ENCODE measurements around the gene LRRC23. TPM values are rescaled to one million over a fixed set of nuclear protein-coding genes. Genes with fewer than 3 reads are reported as not detected.

Gene LRRC23
- total RNA-seq, 4 donors from 2014 or later: 11.6 to 17.2 (median 17.1) TPM

DNA sequence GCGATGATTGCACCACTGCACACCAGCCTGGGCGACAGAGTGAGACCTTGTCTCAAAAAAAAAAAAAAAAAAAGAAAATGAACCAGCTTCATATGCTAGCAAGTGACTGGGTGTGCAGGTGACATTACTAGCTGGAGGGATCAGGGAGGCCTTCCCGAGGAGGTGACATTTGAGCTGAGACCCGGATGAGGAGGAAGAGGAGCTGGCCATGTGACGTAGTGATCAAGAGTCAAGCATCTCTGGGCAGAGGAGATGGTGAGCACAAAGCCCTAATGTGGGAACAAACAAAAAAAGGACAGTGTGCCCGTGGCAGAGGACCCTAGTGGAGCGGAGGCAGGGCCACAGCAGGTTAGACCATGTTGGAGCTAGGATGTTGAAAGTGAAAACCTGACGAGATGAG, 43.0 kb downstream of the LRRC23 start:
- DNase-seq (ENCODE audit: low spot score in 2 of 2): no peak
- H3K4me3 ChIP-seq: no peak overlapping the region

DNA sequence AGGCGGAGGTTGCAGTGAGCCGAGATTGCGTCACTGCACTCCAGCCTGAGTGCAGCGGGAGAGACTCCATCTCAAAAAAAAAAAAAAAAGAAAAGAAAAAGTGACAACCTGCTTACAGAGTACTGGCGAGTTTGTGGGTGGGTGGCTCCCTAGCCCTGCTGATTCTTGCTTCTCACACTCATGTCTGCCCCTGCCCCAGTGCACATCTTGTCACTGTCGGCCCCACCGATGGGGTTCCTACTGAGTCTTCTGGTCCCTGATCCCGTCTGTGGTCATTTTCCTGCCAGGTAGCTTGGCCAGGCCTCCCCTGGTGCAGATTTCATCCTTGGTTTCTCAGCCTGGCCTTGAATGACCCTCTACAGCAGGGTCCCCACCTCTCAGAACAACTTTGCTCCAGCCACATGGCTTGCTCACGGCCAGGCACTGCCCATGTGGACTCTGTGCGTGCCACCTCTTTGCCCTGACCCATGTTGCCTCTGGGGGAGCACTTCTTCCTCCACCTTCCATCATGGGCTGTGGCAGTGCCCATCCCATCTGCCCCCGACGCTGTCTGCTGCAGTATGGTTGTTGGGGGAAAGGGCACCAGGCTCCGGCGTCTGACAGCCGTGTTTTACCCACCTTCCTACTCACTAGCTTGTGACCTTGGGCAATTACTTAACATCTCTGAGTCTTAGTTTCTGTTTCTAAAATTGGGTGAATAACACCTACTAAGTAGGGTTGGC, 44.4 kb downstream of the LRRC23 start:
- TF ChIP-seq, protein P1, sequence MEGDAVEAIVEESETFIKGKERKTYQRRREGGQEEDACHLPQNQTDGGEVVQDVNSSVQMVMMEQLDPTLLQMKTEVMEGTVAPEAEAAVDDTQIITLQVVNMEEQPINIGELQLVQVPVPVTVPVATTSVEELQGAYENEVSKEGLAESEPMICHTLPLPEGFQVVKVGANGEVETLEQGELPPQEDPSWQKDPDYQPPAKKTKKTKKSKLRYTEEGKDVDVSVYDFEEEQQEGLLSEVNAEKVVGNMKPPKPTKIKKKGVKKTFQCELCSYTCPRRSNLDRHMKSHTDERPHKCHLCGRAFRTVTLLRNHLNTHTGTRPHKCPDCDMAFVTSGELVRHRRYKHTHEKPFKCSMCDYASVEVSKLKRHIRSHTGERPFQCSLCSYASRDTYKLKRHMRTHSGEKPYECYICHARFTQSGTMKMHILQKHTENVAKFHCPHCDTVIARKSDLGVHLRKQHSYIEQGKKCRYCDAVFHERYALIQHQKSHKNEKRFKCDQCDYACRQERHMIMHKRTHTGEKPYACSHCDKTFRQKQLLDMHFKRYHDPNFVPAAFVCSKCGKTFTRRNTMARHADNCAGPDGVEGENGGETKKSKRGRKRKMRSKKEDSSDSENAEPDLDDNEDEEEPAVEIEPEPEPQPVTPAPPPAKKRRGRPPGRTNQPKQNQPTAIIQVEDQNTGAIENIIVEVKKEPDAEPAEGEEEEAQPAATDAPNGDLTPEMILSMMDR (IDR thresholded peaks at IDR 0.05): no peak
- TF ChIP-seq EP300 (IDR thresholded peaks at IDR 0.05) (no peak), POLR2A (IDR thresholded peaks at IDR 0.05) (no peak)
- Histone ChIP-seq H3K9me3 (no peaks in the 10 kb centered on the region), H3K27me3 (no peaks in the 10 kb centered on the region), H3K36me3 (peaks cover 0 to 18% (median 0%) of the 10 kb centered on the region in 3 donors), H3K4me1 (peaks cover 0 to 45% (median 19%) of the 10 kb centered on the region in 4 donors), H3K27ac (peak overlapping the region in 1 of 4 donors; percentile 65), H3K4me3 (no peak overlapping the region)
- 79 to 85% methylated on average over 15 of the region's 15 CpGs for WGBS, 2 donors
- DNase-seq (ENCODE audit: low spot score in 2 of 2): no peak

More for the DNA sequence above, 43.0 kb downstream of the LRRC23 start:
- H3K27ac ChIP-seq: no peak overlapping the region
- no peaks in the 10 kb centered on the region for H3K9me3 ChIP-seq
- H3K27me3 ChIP-seq: no peaks in the 10 kb centered on the region
- H3K4me1 ChIP-seq: peaks cover 0 to 44% (median 27%) of the 10 kb centered on the region in 4 donors
- WGBS, 2 donors: 83 to 88% methylated on average over 8 of the region's 8 CpGs
- peaks cover 0 to 18% (median 0%) of the 10 kb centered on the region in 3 donors for H3K36me3 ChIP-seq
- TF ChIP-seq, protein P1 (IDR thresholded peaks at IDR 0.05): no peak
- TF ChIP-seq EP300 (IDR thresholded peaks at IDR 0.05) (no peak), POLR2A (IDR thresholded peaks at IDR 0.05) (no peak)

DNA sequence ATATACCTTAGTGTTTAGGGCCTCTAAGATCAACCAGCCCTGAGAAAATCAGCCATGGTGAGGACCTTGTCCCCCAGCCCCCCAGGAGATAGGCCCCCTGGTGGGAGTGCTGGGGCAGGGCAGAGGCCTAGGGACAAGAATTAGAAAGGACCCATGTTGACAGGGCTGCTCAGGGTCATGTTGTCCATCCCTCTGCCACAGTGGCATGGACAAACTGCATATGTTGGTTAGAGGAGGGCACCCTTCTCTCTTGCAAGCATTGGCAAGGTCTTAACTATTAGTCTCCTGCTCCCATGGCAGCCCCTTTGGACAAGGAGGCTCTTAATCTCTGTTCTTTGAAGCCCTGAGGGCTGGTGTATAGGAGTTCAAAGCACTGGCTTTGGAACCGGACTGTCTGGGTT, 45.8 kb downstream of the LRRC23 start:
- TF ChIP-seq, protein P1 (IDR thresholded peaks at IDR 0.05): no peak
- TF ChIP-seq POLR2A (IDR thresholded peaks at IDR 0.05) (no peak), EP300 (IDR thresholded peaks at IDR 0.05) (no peak)
- H3K27ac ChIP-seq: peak overlapping the region in 1 of 4 donors; percentile 80
- H3K4me1 ChIP-seq: peaks cover 0 to 47% (median 21%) of the 10 kb centered on the region in 4 donors
- H3K4me3 ChIP-seq: no peak overlapping the region
- WGBS, 2 donors: 55 to 92% methylated on average over 1 of the region's 1 CpG
- H3K9me3 ChIP-seq: no peaks in the 10 kb centered on the region
- DNase-seq (ENCODE audit: low spot score in 2 of 2): no peak
- no peaks in the 10 kb centered on the region for H3K27me3 ChIP-seq
- peaks cover 0 to 18% (median 0%) of the 10 kb centered on the region in 3 donors for H3K36me3 ChIP-seq

DNA sequence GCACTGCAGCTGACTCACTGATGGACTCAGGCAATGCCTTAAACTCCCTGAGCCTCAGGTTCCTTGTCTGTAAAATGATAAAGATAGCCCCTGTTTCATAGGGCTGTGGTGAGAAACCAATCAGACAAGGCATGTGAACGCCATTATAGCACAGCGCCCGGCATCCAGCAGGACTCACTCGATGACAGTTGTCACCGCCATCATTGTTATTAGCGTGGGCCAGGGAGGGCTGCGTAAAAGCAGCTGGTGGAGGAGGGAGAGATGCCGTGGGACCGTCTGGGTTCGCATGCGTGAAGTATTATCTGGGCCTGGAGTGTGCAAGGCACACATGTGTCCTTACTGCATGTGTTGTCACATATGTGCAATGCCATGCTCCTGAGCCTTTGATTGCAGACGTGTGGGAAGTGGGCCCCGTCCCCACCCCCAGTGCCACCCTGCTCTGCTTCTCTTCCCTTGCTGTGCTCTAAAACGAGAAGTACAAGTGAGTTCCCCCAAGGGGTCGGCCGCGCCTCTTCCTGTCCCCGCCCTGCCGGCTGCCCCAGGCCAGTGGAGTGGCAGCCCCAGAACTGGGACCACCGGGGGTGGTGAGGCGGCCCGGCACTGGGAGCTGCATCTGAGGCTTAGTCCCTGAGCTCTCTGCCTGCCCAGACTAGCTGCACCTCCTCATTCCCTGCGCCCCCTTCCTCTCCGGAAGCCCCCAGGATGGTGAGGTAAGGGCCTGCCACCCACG, 46.4 kb downstream of the LRRC23 start, which contains the start of gene PTPN6:
TSS of gene PTPN6 (plus strand) at position 546 of the 730 bp plus-strand sequence. CDS start at position 703, 157 bp downstream.
- H3K9me3 ChIP-seq: no peaks in the 10 kb centered on the region
- peak within 1 kb of the TSS in 3 of 4 donors; percentile 22 to 49 (median 46) for H3K4me3 ChIP-seq
- 74 to 78% methylated on average over 24 to 25 of the region's 25 CpGs for WGBS, 2 donors
- peaks cover 0 to 42% (median 19%) of the 10 kb centered on the region in 4 donors for H3K4me1 ChIP-seq
- no peaks in the 10 kb centered on the region for H3K27me3 ChIP-seq
- peaks cover 0 to 14% (median 0%) of the 10 kb centered on the region in 3 donors for H3K36me3 ChIP-seq
- H3K27ac ChIP-seq: peak within 1 kb of the TSS in 3 of 4 donors; percentile 42 to 80 (median 53)
- no peak for DNase-seq (ENCODE audit: low spot score in 2 of 2)
- TF ChIP-seq EP300 (IDR thresholded peaks at IDR 0.05): no peak
- no peak for TF ChIP-seq POLR2A (IDR thresholded peaks at IDR 0.05)

DNA sequence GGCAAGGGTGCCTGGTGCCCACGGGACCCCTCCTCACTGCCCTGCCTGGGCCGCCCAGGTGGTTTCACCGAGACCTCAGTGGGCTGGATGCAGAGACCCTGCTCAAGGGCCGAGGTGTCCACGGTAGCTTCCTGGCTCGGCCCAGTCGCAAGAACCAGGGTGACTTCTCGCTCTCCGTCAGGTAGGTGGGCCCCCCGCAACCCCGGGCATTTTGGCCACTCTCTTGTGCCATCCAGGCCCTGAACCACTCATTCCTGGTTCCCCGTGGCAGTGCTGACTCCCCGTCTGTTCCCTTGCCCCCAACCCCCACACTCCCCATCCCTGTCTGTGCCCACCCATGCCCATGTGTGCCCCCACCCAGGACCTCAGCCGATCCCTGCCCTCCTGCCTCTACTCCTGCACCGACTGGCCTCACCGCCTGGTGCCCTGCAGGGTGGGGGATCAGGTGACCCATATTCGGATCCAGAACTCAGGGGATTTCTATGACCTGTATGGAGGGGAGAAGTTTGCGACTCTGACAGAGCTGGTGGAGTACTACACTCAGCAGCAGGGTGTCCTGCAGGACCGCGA, 47.0 kb downstream of the LRRC23 start:
- no peak for DNase-seq (ENCODE audit: low spot score in 2 of 2)
- no peaks in the 10 kb centered on the region for H3K27me3 ChIP-seq
- peak overlapping the region in 3 of 4 donors; percentile 42 to 80 (median 53) for H3K27ac ChIP-seq
- H3K4me1 ChIP-seq: peaks cover 0 to 37% (median 18%) of the 10 kb centered on the region in 4 donors
- H3K4me3 ChIP-seq: peak overlapping the region in 3 of 4 donors; percentile 22 to 49 (median 46)
- H3K36me3 ChIP-seq: peaks cover 0 to 7% (median 0%) of the 10 kb centered on the region in 3 donors
- TF ChIP-seq EP300 (IDR thresholded peaks at IDR 0.05) (no peak), POLR2A (IDR thresholded peaks at IDR 0.05) (no peak)
- 80 to 86% methylated on average over 15 to 20 of the region's 20 CpGs for WGBS, 2 donors
- H3K9me3 ChIP-seq: no peaks in the 10 kb centered on the region

All from tibial nerve (tissue), 4 donors.